GM18861 (cell line): ENCODE measurements around the gene TRAF4.

ENCODE experiments used
- ATAC-seq: cut with Tn5 transposase; IDR thresholded peaks from one replicate; pipeline ENCODE4 v1.9.1; 2021; ENCODE audit not compliant: unreplicated experiment

Gene TRAF4, protein sequence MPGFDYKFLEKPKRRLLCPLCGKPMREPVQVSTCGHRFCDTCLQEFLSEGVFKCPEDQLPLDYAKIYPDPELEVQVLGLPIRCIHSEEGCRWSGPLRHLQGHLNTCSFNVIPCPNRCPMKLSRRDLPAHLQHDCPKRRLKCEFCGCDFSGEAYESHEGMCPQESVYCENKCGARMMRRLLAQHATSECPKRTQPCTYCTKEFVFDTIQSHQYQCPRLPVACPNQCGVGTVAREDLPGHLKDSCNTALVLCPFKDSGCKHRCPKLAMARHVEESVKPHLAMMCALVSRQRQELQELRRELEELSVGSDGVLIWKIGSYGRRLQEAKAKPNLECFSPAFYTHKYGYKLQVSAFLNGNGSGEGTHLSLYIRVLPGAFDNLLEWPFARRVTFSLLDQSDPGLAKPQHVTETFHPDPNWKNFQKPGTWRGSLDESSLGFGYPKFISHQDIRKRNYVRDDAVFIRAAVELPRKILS

DNA sequence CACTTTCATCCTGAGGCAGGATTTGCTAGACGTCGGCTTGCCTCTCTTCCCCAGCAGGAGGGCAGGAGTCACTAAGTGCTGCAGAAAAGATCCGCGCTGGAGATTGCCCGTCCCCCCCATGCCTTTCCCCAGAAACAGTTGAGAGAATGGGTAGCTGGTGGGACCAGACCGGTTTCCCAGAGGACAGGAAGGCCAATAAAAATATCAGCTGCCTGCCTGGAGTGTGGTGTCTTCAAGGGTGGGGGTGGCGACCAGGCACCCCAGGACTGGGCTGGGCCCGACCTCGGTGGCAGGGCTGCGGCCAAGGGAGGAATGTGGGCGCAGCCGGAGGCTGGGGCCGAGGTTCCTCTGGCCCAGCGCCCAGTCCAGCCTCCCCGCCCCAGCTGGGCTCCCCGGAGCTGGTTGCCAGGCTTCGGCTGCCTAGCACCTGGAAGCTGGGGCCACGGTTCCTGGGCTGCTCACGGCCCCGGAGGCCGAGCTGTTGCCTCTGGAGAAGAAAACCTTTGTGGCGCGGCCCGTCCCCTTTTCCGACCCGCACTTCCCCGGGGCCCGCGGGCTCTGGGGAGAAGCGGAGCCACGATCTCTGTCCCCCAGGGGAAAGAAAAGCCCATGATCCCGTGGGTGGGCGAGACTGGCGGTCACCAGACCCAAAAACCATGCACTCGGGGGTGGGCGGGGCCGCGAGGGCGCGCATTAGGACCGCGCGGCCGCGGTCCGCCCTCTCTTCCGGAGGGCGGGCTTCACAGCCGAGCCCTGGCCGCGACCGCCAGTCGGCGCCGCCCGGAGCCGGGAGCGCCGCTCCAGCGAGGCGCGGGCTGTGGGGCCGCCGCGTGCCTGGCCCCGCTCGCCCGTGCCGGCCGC, at the start of gene TRAF4:
TRAF4 (plus strand) TSS at position 769 of the 861 bp plus-strand sequence. CDS start 102 bp downstream, outside the sequence.
- ATAC-seq, result peak; percentile 41

DNA sequence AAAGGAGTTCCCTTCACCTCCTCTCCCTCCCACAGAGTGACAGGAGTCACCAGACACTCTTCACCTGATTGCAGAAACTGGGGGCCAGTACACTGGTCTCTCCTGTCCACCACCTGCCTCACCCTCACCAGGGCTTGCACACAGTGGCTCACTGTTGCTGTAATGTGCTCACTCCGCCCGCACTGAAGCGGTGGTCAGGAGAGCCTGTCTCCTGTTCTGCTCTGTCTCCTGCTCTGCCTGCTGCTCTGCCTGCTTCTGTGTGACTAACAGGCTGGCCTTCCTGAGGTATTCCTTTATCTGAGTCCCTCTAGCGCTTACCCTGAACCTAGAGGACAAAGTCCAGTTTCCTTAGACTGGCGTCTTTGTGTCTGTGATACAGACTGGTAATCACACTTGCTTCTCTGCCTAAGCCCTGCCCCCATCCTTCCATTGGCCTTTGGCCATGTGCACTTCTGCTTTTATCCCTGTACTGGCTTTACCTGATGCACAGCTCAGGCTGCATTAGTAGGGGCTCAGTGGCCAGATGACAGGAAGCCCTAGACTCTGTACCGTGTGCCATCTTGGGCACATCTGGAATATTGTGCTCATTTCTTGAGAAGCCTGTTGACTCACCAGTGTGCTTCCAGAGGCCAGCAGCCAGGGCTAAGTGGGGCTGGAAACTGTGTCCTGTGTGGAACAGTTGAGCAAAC, 45.4 kb upstream of the TRAF4 start:
- ATAC-seq, result no peak

DNA sequence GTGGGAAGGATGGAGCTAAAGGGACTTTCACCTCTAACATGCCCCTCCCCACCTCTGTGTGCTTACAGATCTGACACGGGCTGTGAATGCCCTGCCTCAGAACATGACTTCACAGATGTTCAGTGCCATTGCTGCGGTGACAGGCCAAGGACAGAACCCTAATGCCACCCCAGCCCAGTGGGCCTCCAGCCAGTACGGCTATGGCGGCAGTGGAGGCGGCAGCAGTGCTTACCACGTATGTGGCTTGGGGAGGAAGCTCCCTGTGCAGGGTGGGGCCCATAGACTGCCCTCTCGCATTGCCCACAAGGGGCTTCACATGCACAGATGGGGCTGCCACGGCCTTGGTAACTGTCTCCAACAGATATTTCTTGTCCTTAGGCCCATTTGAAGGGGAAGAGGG, 43.5 kb upstream of the TRAF4 start:
- no peak for ATAC-seq

DNA sequence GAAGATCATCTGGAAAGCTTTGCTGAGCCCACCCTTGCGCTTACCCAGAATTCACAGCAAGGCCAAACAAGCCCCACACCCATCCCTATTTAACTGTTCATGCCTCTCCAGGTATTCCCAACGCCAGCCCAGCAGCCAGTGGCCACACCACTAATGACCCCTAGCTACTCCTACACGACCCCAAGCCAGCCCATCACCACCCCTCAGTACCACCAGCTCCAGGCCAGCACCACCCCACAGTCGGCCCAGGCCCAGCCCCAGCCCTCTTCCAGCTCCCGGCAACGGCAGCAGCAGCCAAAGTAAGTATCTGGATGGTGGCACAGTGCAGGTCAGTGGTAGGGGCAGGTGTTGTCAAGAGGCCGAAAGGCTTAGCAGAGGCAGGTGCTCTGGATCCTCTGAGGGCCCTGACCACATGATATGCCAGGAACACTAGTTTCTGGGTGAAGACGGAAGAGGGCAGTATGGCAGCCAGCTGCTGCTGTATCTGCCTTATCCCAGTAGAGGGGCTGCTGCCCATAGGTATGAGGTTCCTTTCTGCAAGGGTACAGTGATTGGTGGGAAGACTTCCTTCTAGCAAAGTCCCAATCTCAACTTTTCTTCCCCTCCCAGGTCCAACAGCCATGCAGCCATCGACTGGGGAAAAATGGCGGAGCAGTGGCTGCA, 42.9 kb upstream of the TRAF4 start:
- no peak for ATAC-seq

DNA sequence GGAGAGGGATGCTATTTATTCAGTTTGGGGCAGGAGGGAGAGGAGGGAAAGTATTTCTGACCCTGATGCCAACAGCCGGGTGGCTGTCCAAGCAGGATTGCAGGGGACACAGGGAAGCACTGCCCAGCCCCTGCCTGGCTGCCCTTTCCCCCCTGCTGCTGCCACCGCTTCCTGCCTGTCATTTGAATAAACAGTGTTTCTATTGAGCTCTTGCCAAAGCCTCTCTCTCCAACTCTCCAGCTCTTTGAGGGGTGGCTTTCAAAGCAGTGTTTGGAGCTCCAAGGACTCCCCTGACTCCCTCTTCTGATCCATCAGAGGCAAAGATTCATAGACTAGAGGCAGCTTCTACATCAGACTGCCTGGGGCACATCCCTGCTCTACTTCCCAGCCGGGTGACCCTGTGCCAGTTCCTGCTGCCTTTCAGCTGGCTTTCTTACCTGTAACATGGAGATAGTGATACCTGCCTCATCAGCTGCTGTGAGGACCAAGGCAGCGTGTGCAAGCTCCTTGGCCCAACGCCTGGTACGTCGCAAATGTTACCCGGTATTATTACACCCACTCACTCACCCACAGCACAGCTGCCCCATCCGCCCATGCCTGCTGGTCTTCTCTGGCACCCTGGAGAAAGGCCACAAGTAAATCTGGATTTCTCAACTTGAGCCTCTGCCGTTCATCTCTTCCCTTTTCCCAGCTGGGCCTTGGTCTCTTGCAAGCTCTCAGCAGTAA, 41.6 kb upstream of the TRAF4 start:
- no peak for ATAC-seq

DNA sequence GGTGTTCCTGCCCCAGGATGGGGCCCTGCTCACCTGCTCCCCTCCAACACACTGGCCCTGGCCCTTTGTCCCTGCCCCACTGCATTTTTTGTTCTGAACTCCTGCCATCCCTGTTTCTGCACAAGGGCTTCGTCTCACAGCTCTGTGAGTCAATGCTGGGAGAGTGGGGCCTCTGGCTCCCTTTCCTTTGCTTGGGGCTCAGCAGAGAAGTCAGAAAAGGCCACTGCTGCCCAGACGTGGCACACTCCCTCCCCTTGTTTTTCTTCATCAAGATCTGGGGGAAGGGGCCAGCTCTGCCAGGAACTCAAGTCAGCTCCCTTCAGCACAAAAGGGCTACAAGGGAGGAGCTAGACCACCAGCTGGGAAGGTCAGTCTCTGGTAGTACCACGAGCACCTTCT, 41.1 kb upstream of the TRAF4 start:
- ATAC-seq, result no peak

DNA sequence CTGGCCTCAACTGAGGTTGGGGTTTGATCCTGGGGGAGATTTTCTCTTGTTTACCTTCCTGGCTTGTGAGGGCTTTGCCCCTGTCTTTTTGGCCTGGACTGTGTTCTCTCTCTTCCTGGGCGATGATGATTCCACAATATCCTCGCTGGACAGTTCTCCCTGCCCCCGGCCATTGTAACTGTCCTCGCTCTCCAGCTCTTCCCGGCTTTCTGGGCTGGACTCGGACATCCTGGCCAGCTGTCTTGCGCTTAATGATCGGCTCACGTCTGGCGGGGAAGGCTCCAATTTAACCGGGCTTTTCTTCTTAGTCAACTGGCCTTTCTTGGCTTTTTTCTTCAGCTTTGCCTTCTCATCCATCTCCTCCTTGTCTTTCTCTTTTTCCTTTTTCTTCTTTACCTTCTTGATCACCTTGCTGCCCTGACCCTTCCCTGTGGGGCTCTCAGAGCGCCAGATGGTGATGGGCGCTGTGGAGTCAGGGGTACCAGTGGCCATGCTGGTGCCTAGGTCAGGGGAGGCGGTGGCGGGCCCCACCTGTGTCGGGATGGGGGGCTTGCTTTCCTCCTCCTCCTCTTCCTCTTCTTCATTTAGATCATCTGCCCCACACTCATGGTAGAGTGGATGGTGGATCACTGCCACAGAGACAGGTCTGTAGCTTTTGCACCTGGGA, 40.1 kb upstream of the TRAF4 start:
- ATAC-seq, result no peak

DNA sequence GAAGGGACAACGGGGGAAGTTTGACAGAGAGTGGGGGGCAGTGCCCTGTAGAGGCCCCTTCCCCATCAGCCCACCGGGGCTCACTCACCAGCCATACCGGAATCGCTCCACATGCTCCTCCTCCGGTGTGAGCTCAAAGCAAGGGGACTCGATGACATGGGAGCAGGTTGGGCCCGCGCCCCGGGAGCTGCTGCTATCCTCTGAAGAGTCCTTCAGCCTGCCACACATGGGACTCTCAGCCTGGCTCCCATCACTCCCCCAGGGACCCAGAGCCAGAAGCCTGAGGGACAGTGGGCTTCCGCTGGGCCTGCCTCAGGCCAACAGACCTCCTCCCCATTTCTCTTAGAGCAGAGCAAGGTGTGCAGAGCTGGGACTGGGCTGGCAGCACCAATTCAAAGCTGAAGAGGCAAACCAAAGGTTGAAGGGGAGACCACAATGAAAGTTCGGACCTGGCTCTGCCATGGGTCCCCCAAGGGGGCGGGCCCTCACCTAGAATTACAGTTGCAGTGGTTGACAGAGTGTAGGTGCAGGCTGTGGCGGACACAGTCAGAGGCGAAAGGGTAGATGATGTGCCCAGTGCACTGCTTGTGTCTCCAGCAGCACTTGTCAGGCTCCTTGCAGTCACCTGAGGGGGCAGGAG, 39.5 kb upstream of the TRAF4 start:
- ATAC-seq, result no peak

DNA sequence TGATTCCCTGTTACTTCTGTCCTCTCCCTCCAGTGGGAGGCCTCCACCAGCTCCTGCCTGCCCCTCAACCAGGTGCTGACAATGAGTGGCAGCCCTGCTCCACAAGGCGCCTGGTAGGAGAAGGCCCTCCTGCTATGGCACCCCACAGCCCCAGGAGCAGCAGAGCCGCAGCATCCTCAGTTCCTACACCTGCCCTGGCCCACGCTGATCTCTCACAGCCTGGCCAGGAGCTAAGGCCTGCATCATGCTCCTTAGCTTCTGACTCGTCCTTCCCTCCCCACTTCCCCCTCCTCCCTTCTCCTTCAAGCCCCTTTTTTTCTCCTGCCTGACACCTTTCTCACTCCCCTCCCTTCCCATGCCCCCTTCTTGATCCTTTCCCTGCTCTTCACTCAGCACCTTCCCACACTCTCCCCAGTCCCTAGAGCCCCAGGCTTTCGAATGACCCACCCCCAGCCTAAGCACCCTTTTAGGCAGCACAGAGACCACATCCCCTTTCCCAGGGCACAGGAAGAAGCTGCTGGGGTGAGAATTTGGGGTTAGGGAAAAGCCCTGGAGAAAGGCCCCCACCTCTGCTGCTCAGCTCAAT, 38.6 kb upstream of the TRAF4 start:
- no peak for ATAC-seq

DNA sequence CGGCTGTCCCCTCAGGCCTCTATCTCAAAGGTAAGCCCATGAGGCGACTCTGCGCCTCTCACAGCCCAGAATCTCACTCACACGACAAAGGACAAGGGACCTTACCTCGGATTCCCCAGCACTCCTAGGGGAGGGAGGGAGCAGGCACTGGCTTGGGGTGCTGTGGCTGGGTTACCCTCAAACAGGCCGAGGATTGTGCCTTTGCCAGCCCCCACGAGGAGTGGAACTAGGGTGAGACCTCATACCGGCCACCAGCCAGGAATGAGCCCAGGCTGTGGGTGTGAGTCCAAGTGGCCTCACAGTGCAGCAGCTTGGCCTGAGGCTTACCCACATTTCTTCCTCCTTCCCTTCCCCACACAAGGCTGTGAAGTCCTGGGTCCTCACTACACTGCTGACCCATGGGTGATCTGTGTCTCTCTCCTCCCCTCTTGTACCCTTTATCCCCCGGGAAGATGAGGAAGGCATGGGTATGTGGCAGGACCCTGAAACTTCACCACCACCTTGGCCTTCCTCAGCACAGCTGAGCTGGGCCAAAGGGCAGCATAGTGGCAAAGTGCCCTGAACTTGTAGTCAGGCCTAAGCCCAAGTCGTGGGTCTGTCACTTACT, 38.0 kb upstream of the TRAF4 start:
- ATAC-seq, result no peak

DNA sequence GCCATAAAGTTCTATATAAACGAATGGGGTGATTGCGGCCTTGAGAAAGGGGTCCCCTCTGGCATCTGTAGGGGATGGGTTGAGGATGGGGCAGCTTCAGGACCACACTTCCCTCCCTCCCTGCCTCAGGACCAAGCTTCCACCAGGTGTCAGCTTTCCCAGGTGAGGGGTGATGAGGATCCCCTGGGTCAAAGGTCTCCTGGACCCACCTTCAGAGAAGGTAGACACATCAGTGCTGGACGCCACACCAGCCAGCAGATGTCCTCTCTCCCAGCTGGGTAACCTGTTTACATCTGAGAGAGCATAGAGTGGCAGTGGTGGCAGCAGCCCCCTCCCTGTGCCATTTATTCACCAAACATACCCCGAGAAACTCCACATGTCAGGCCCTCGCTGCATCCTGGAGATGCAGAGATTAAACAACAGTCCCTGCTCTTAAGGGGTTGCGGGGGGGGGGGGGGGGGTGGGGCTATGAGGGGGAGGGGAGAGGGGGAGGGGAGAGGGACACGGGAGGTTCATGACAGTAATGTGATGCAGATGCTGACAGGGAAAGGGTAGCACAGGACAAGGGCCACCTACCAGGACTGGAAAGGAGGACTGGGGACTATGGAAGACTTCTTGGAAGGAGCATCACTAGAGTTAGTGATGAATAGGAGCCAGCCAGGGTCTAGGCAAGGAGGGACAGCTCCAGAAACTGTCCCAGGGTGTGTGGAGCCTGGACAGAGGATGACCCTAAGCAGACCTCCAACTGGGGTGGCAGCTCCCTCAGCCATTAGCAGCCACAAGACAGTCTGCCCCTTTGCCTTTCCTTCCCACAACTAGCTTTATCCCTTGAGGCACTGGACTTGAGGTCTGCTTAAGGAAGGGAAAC, 37.1 kb upstream of the TRAF4 start:
- ATAC-seq, result no peak

DNA sequence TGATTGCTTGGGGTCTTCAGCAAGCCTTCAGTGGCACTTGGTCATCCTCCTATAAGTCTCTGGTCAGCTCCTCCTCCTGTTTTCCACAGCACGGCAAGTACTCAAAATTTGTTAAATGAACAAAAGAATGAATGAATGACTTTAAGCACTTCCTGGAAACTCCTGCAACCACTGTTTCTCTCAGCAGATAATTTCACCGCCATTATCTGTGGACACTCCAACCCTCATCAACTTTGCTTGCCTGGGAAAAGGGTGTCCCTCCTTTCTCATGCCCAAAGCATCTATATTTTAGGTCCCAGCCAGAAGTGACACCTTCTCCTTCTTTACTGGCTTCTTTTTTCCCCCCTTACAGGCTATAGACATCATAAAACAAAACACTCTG, 36.5 kb upstream of the TRAF4 start:
- ATAC-seq, result no peak

DNA sequence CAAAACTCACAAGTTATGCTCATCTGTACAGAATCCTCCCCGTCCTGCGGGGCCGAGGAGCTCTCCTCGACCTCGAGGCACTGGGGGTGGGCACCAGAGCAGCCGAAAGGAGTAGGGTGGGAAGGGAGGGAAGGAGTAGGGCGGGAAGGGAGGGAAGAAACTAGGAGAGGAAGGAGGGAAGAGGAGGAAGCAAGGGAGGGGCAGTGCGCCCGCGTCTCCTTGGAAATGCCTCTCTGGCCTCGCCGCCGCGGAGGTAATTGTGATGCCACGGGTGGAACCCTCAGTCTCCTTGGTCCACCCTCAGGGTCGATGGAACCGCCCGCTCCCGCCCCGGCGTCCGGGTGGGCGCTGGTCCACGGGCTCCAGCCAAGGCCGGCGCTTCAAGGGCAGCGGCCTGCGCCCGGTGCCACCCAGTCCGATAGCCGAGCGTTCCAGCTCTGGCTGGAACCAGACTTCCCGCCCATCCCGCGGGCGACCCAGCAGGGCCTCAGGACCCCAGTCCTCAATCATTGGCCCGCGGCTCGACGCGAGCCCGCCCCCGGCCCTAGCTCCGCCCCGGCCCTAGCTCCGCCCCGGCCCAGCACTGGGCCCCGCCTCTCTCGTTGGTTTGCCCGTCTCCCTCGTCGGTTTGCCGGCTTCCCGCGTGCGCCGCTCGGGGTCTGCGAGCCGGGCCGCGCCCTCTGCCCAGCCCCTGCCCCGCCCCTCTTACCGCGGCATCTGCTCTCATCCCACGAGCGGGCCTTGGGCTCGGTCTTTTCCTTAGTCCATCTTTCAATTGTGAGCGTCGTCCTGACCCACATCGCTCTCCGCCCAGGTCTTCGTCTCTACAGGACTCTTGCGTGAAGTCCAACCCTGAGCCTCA, 32.7 kb upstream of the TRAF4 start:
- ATAC-seq, result peak; percentile 63

DNA sequence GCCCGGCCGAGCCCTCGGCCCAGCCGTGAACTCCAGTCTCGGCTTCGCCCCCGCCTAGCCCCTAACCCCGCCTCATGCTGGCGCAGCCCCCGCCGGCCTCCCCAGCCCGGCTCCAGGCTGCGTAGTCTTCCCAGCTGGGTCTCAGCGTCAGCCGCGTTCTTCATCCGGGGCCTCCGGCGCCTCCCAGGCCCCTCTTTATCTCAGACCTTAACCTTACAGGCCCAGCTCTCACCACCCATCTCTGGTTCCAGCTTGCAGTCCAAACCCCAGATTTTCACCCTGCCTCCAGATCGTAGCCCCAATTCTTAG, 32.1 kb upstream of the TRAF4 start, which contains the start of gene PROCA1:
PROCA1 (minus strand) TSS at position 166 of the 309 bp plus-strand sequence. CDS start 228 bp downstream, outside the sequence.
- peak; percentile 15 for ATAC-seq

DNA sequence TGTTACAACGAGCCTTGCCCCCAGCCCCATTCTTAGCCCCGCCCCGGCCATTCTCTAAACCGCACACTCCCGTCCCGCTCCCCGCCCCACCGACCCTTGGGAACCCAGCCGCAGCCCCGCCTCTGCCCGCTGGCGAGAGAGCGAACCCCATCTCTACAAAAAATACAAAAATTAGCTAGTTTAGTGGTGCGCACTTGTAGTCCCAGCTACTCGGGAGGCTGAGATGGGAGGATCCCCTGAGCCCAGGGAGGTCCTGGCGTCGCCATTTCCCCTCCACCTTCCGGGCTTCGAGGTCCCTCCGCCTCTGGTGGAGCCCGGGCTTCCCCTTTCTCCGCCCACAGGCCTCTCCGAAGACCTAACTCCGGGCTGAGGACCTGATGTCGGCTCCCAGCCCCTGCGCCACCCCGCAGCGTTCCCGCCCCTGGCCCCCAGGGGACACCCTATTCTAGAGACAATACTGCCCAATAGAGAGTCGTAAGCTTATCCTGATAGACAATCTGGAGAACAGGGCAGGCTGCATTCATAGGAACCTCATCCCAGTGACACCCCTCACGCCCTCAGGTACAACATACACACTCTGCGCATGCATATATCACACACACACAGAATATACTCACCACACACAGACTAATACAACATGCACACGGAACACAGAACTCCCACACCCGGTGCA, 31.6 kb upstream of the TRAF4 start:
- ATAC-seq, result no peak
